GM10248 (cell line): ENCODE results near the gene CLMP.

Source experiments
- CTCF ChIA-PET: fragments of 300-600 bp; sonication (Branson Sonifier 250); formaldehyde crosslinking; extraction: SDS; loops from one replicate; lab custom pipeline; 2021; ENCODE audit warnings: antibody characterized with exemption; lab: Yijun Ruan, JAX
- POLR2A ChIA-PET: fragments of 350-650 bp; sonication (Branson Sonifier 250); formaldehyde crosslinking; extraction: SDS; loops from one replicate; lab custom pipeline; 2020; ENCODE audit warnings: antibody characterized with exemption; lab: Yijun Ruan, JAX
- DNase-seq: peaks from one replicate; pipeline ENCODE4 v3.0.0; 2012; ENCODE audit errors: extremely low spot score
- TF ChIP-seq, protein P1 (sequence below): IDR thresholded peaks from 2 replicates; pipeline ENCODE4 v1.5.1; 2012; ENCODE audit warnings: mild to moderate bottlenecking, low read depth; ENCODE audit errors: extremely low read depth, missing control alignments, control extremely low read depth

CLMP gene

DNA sequence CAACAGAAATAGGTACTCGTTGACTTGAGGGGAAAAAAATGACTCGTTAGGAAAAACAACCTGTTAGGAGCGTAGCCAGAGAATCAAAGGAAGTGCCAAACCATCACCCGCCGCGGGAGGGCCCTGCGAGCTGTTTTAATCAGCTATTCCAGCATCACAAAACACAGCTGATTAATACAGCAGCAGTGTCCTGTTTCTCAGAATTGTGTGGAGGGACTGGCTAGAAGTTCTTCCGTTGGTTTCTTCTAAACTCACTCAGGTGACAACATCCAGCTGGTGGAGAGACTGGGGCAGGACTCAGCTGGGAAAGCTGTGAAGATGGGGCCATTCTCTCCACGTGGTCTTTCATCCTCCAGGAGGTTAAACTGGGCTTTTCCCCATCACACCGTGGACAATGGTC lies 161.2 kb downstream of the CLMP start:
- no peak for DNase-seq
- ChIA-PET POLR2A (interaction anchor here (0.6 kb wide), 1 partner anchor 16 kb away, joined by 5 read pairs; no protein-coding TSS in a partner anchor), CTCF (interaction anchor here (1.6 to 5.4 kb wide), 7 partner anchors 9 to 20 kb away, joined by 7 to 31 read pairs (median 10); no protein-coding TSS in a partner anchor)

DNA sequence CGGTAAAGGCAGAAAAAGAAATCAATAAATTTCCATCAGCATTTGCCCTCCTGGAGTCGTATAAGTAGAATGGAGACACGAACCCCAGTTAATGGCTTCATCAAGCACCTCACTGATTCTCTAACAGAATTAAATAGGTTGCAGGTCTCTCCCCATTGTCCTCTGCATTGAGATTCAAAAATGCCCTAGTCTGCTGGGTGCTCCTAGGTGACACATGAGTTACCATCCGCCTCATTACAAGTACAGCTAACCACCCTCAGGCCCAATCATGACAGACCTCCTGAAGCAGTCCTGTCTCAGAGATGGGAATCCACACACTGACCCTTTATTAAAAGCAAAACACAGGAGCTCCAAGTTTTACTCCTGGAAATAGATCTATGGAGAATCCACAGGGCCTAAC lies 164.5 kb downstream of the CLMP start:
- CTCF ChIA-PET: interaction anchor here (0.8 to 5.4 kb wide), 3 partner anchors 10 to 23 kb away, joined by 3 to 31 read pairs (median 17); no protein-coding TSS in a partner anchor
- TF ChIP-seq, protein P1, sequence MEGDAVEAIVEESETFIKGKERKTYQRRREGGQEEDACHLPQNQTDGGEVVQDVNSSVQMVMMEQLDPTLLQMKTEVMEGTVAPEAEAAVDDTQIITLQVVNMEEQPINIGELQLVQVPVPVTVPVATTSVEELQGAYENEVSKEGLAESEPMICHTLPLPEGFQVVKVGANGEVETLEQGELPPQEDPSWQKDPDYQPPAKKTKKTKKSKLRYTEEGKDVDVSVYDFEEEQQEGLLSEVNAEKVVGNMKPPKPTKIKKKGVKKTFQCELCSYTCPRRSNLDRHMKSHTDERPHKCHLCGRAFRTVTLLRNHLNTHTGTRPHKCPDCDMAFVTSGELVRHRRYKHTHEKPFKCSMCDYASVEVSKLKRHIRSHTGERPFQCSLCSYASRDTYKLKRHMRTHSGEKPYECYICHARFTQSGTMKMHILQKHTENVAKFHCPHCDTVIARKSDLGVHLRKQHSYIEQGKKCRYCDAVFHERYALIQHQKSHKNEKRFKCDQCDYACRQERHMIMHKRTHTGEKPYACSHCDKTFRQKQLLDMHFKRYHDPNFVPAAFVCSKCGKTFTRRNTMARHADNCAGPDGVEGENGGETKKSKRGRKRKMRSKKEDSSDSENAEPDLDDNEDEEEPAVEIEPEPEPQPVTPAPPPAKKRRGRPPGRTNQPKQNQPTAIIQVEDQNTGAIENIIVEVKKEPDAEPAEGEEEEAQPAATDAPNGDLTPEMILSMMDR: no peak
- DNase-seq: no peak
- POLR2A ChIA-PET: no interaction called here

More for the DNA sequence above, 161.2 kb downstream of the CLMP start:
- TF ChIP-seq, protein P1: no peak

DNA sequence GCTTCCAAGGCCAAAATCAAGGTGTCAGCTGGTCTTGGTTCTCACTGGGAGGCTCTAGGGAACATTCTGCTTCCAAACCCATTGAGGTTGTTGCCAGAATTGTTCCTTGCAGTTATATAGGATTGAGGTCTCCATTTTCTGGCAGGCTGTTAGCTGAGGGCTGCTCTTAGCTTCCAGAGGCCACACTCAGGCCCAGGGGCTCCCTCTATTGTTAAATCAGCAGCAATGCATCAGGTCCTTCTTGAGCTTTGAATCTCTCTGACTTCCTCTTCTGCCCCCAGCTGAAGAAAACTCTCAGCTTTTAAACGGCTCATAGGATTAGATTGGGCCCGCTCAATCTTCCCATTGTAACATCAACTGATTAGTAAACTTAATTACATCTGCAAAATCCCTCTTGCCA lies 174.1 kb downstream of the CLMP start:
- peak; percentile 77 for DNase-seq
- ChIA-PET CTCF (interaction anchor here (0.8 to 10.2 kb wide), 37 partner anchors 9 to 440 kb away, joined by 3 to 257 read pairs (median 5); partner anchors contain the start of gene CRTAM), POLR2A (interaction anchor here (0.5 to 1.3 kb wide), 3 partner anchors 34 to 163 kb away, joined by 3 to 9 read pairs (median 3); partner anchors contain the start of gene HSPA8)
- TF ChIP-seq, protein P1: peak; percentile 71
